Transverse colon (tissue), 3 donors: ENCODE measurements around the gene LRRC73.

Experiments used
- POLR2A ChIP-seq: fragments of 450-650 bp; IDR thresholded peaks from one replicate; pipeline ENCODE4 v1.6.1; 2016; ENCODE audit warnings: antibody characterized with exemption, mild to moderate bottlenecking, moderate library complexity
- TF ChIP-seq, protein P1 (sequence below), 5 experiments: fragments of 200-600 bp in 3 of 5; fragments of 450-650 bp in 2 of 5; sonication (generic) in 3 of 5; IDR thresholded peaks; 1 replicate in 2 of 5; 2 replicates in 3 of 5; pipeline ENCODE4 v1.5.1; 2016 to 2017; ENCODE audit warnings: antibody characterized with exemption in 5 of 5, inconsistent platforms in 3 of 5, mild to moderate bottlenecking in 2 of 5, moderate library complexity in 1 of 5

DNA sequence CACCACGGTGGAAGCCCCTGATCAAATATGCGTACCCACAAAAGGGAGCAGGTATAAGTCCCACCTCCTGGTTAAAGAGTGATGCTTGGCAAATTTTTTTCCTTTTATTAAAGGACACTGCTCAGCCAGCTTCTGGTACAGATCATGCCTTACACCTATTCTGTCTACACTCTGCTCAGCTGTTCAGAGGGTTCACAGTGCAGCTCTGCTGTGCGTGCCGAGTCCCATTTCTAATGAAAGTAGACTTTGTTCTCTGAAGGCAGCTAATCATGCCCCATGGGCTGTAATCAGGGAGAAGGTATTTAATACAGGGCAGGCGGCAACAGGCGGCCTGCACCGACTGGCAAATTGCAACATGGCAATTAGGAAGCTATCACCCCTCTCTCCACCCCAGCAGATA, 16.3 kb downstream of the LRRC73 start:
- TF ChIP-seq, protein P1, sequence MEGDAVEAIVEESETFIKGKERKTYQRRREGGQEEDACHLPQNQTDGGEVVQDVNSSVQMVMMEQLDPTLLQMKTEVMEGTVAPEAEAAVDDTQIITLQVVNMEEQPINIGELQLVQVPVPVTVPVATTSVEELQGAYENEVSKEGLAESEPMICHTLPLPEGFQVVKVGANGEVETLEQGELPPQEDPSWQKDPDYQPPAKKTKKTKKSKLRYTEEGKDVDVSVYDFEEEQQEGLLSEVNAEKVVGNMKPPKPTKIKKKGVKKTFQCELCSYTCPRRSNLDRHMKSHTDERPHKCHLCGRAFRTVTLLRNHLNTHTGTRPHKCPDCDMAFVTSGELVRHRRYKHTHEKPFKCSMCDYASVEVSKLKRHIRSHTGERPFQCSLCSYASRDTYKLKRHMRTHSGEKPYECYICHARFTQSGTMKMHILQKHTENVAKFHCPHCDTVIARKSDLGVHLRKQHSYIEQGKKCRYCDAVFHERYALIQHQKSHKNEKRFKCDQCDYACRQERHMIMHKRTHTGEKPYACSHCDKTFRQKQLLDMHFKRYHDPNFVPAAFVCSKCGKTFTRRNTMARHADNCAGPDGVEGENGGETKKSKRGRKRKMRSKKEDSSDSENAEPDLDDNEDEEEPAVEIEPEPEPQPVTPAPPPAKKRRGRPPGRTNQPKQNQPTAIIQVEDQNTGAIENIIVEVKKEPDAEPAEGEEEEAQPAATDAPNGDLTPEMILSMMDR (IDR thresholded peaks at IDR 0.05): no peak
- no peak for TF ChIP-seq POLR2A
